HTR-8/SVneo (cell line): ENCODE measurements around the gene SNX14.

Experiments
- DNase-seq: peaks from one replicate; pipeline ENCODE4 v3.0.0; 2011; ENCODE audit warnings: low spot score, mixed read lengths; ENCODE audit not compliant: insufficient read length
- FAIRE-seq: peaks from 2 replicates; lab custom pipeline; 2011; peaks lifted over from hg19 to GRCh38; lab: Jason Lieb, UNC

The SNX14 gene

GRCh38 chr6:85470023-85470410 is 123.6 kb downstream of the SNX14 start:
- no peak for FAIRE-seq
- no peak for DNase-seq

- no peak for DNase-seq
- FAIRE-seq = no peak
Observed at GRCh38 chr6:85469276-85470022, 124.2 kb downstream of the SNX14 start.

- FAIRE-seq (peak; percentile 69), DNase-seq (no peak)
Observed at GRCh38 chr6:85468326-85468725, 125.3 kb downstream of the SNX14 start.

GRCh38 chr6:85465762-85466161 is 127.9 kb downstream of the SNX14 start:
- no peak for FAIRE-seq
- no peak for DNase-seq

- peak; percentile 61 for DNase-seq
- no peak for FAIRE-seq
Observed at GRCh38 chr6:85464722-85465150, 128.9 kb downstream of the SNX14 start.

- DNase-seq (peak; percentile 59), FAIRE-seq (peak; percentile 84)
Observed at GRCh38 chr6:85464260-85464644, 129.4 kb downstream of the SNX14 start.

GRCh38 chr6:85463621-85464259 is 129.9 kb downstream of the SNX14 start:
- no peak for DNase-seq
- no peak for FAIRE-seq

GRCh38 chr6:85462673-85463072 is 131.0 kb downstream of the SNX14 start:
- FAIRE-seq = no peak
- DNase-seq = no peak

- FAIRE-seq (no peak), DNase-seq (no peak)
Observed at GRCh38 chr6:85461798-85462170, 131.9 kb downstream of the SNX14 start.

- FAIRE-seq = no peak
Observed at GRCh38 chr6:85460921-85461797, 132.5 kb downstream of the SNX14 start.

GRCh38 chr6:85460154-85460920 is 133.3 kb downstream of the SNX14 start:
- FAIRE-seq = no peak
- DNase-seq = no peak

More at GRCh38 chr6:85460921-85461797, 132.5 kb downstream of the SNX14 start:
- DNase-seq = no peak

GRCh38 chr6:85459224-85459901 is 134.3 kb downstream of the SNX14 start:
- DNase-seq (no peak), FAIRE-seq (no peak)

GRCh38 chr6:85458782-85459181 is 134.9 kb downstream of the SNX14 start:
- no peak for FAIRE-seq
- DNase-seq = no peak

- FAIRE-seq (no peak), DNase-seq (no peak)
Observed at GRCh38 chr6:85458184-85458583, 135.5 kb downstream of the SNX14 start.

GRCh38 chr6:85456782-85457181 is 136.9 kb downstream of the SNX14 start:
- DNase-seq (no peak), FAIRE-seq (no peak)
